HEK293 (cell line): ENCODE data around the gene UBA1.

Experiments
- CTCF ChIA-PET: fragments of 350-600 bp; formaldehyde crosslinking; extraction: SDS; loops from one replicate; lab custom pipeline; 2021; ENCODE audit warnings: antibody characterized with exemption; lab: Yijun Ruan, JAX
- POLR2A ChIA-PET: fragments of 300-600 bp; formaldehyde crosslinking; extraction: SDS; loops from one replicate; lab custom pipeline; 2020; ENCODE audit warnings: antibody characterized with exemption, inconsistent platforms; lab: Yijun Ruan, JAX
- H3K27ac ChIP-seq: fragments of 200-500 bp; sonication (Bioruptor generic); 2 replicates; pipeline ENCODE4 v1.5.1; 2014; ENCODE audit warnings: low read depth, low read length, control low read depth, inconsistent platforms; ENCODE audit errors: extremely low read depth
- H3K36me3 ChIP-seq, 2 experiments: fragments of 200-500 bp in 1 of 2; sonication (Bioruptor generic) in 1 of 2; 1 replicate in 1 of 2; 2 replicates in 1 of 2; pipeline ENCODE4 v1.5.1; 2014 to 2017; ENCODE audit warnings: inconsistent platforms in 2 of 2, low read length in 2 of 2; ENCODE audit not compliant: control insufficient read depth in 2 of 2, insufficient read depth in 1 of 2
- H3K4me1 ChIP-seq: fragments of 200-500 bp; sonication (Bioruptor generic); 2 replicates; pipeline ENCODE4 v1.5.1; 2014; ENCODE audit warnings: mild to moderate bottlenecking, low read length, inconsistent platforms; ENCODE audit not compliant: control insufficient read depth, insufficient read depth
- H3K4me3 ChIP-seq: 2 replicates; pipeline ENCODE4 v1.5.1; 2011; ENCODE audit warnings: low read depth, mild to moderate bottlenecking, control low read depth, low read length, moderate library complexity
- H3K9me3 ChIP-seq: fragments of 200-500 bp; sonication (Bioruptor generic); 2 replicates; pipeline ENCODE4 v1.5.1; 2014; ENCODE audit warnings: low read depth, low read length, inconsistent platforms; ENCODE audit not compliant: control insufficient read depth, insufficient read depth
- BCL6B ChIP-seq: fragments of 450-650 bp; formaldehyde crosslinking; IDR thresholded peaks from 2 replicates; pipeline ENCODE4 v1.5.1; 2017; ENCODE audit warnings: missing biosample characterization, missing genetic modification characterization
- ELK4 ChIP-seq: IDR thresholded peaks from 2 replicates; pipeline ENCODE4 v1.6.1; 2011; ENCODE audit warnings: mild to moderate bottlenecking, low read depth, low read length, borderline replicate concordance
- HOXD13 ChIP-seq: sonication (generic); formaldehyde crosslinking; IDR thresholded peaks from 2 replicates; pipeline ENCODE4 v1.8.0; 2022; ENCODE audit warnings: missing genetic modification reagents, borderline replicate concordance
- KLF9 ChIP-seq: fragments of 450-650 bp; formaldehyde crosslinking; IDR thresholded peaks from 2 replicates; pipeline ENCODE4 v1.5.1; 2016; ENCODE audit warnings: missing biosample characterization, missing genetic modification characterization, low read depth
- SP7 ChIP-seq: fragments of 450-650 bp; formaldehyde crosslinking; IDR thresholded peaks from 2 replicates; pipeline ENCODE4 v1.5.1; 2016; ENCODE audit warnings: missing biosample characterization, missing genetic modification characterization
- TRIM28 ChIP-seq: IDR thresholded peaks from 2 replicates; pipeline ENCODE4 v1.6.1; 2011; ENCODE audit warnings: low read length, control low read depth, borderline replicate concordance
- YY1 ChIP-seq: fragments of 450-650 bp; formaldehyde crosslinking; IDR thresholded peaks from 2 replicates; pipeline ENCODE4 v1.5.1; 2018; ENCODE audit warnings: missing biosample characterization, missing genetic modification characterization
- ZFHX2 ChIP-seq: fragments of 450-650 bp; formaldehyde crosslinking; conservative IDR thresholded peaks from 2 replicates; pipeline ENCODE4 v1.5.1; 2016; ENCODE audit warnings: missing biosample characterization, missing genetic modification characterization
- ZNF121 ChIP-seq: fragments of 450-650 bp; formaldehyde crosslinking; IDR thresholded peaks from 2 replicates; pipeline ENCODE4 v1.5.1; 2016; ENCODE audit warnings: missing biosample characterization, missing genetic modification characterization
- ZNF148 ChIP-seq: fragments of 450-650 bp; formaldehyde crosslinking; IDR thresholded peaks from 2 replicates; pipeline ENCODE4 v1.5.0; 2017; ENCODE audit warnings: missing biosample characterization, missing genetic modification characterization, borderline replicate concordance
- ZNF155 ChIP-seq: fragments of 450-650 bp; formaldehyde crosslinking; IDR thresholded peaks from 2 replicates; pipeline ENCODE4 v1.5.1; 2016; ENCODE audit warnings: missing biosample characterization, missing genetic modification characterization
- ZNF274 ChIP-seq, 2 experiments: fragments of 200-500 bp in 1 of 2; fragments of 450-650 bp in 1 of 2; sonication (Bioruptor generic) in 1 of 2; formaldehyde crosslinking in 1 of 2; IDR thresholded peaks; 2 replicates each; pipeline versions ENCODE4 v1.5.1 to v1.6.1; 2014 to 2016; ENCODE audit warnings: borderline replicate concordance in 1 of 2, inconsistent platforms in 1 of 2, low read length in 1 of 2, missing biosample characterization in 1 of 2, missing genetic modification characterization in 1 of 2
- ZNF292 ChIP-seq: fragments of 450-650 bp; formaldehyde crosslinking; IDR thresholded peaks from 2 replicates; pipeline ENCODE4 v1.5.1; 2016; ENCODE audit warnings: low read depth, missing biosample characterization, missing genetic modification characterization, borderline replicate concordance
- ZNF311 ChIP-seq: fragments of 450-650 bp; formaldehyde crosslinking; IDR thresholded peaks from 2 replicates; pipeline ENCODE4 v1.5.1; 2017; ENCODE audit warnings: missing biosample characterization, missing genetic modification characterization, borderline replicate concordance
- ZNF341 ChIP-seq: fragments of 450-650 bp; formaldehyde crosslinking; IDR thresholded peaks from 2 replicates; pipeline ENCODE4; 2016; ENCODE audit warnings: low read depth, missing biosample characterization, missing genetic modification characterization
- ZNF366 ChIP-seq: fragments of 450-650 bp; formaldehyde crosslinking; conservative IDR thresholded peaks from 2 replicates; pipeline ENCODE4 v1.5.1; 2016; ENCODE audit warnings: missing biosample characterization, missing genetic modification characterization
- ZNF416 ChIP-seq: fragments of 450-650 bp; formaldehyde crosslinking; IDR thresholded peaks from 2 replicates; pipeline ENCODE4 v1.5.1; 2016; ENCODE audit warnings: missing biosample characterization, missing genetic modification characterization
- ZNF473 ChIP-seq: fragments of 450-650 bp; formaldehyde crosslinking; IDR thresholded peaks from 2 replicates; pipeline ENCODE4 v1.5.1; 2017; ENCODE audit warnings: missing biosample characterization, missing genetic modification characterization
- ZNF544 ChIP-seq: fragments of 450-650 bp; formaldehyde crosslinking; IDR thresholded peaks from 2 replicates; pipeline ENCODE4 v1.5.0; 2017; ENCODE audit warnings: missing biosample characterization, missing genetic modification characterization
- ZNF549 ChIP-seq: fragments of 450-650 bp; IDR thresholded peaks from 2 replicates; pipeline ENCODE4 v1.5.1; 2018; ENCODE audit warnings: missing biosample characterization, missing genetic modification characterization, mild to moderate bottlenecking, inconsistent platforms, moderate library complexity
- ZNF555 ChIP-seq: fragments of 450-650 bp; formaldehyde crosslinking; conservative IDR thresholded peaks from 2 replicates; pipeline ENCODE4 v1.5.1; 2017; ENCODE audit warnings: missing biosample characterization, mild to moderate bottlenecking, missing genetic modification characterization, inconsistent platforms
- ZNF558 ChIP-seq: fragments of 450-650 bp; formaldehyde crosslinking; IDR thresholded peaks from 2 replicates; pipeline ENCODE4 v1.5.1; 2016; ENCODE audit warnings: missing biosample characterization, missing genetic modification characterization
- ZNF585B ChIP-seq: fragments of 450-650 bp; formaldehyde crosslinking; IDR thresholded peaks from 2 replicates; pipeline ENCODE4 v1.5.1; 2016; ENCODE audit warnings: missing biosample characterization, missing genetic modification characterization
- ZNF596 ChIP-seq: fragments of 450-650 bp; IDR thresholded peaks from 2 replicates; pipeline ENCODE4 v1.5.0; 2018; ENCODE audit warnings: missing biosample characterization, mild to moderate bottlenecking, missing genetic modification characterization, moderate library complexity
- ZNF670 ChIP-seq: fragments of 450-650 bp; formaldehyde crosslinking; IDR thresholded peaks from 2 replicates; pipeline ENCODE4 v1.5.1; 2016; ENCODE audit warnings: missing biosample characterization, missing genetic modification characterization, low read depth
- ZNF704 ChIP-seq: fragments of 450-650 bp; formaldehyde crosslinking; IDR thresholded peaks from 2 replicates; pipeline ENCODE4 v1.5.1; 2016; ENCODE audit warnings: missing biosample characterization, missing genetic modification characterization
- ZSCAN23 ChIP-seq: fragments of 450-650 bp; formaldehyde crosslinking; IDR thresholded peaks from 2 replicates; pipeline ENCODE4 v1.5.1; 2016; ENCODE audit warnings: missing biosample characterization, missing genetic modification characterization

The UBA1 gene

GRCh38 chrX:47196098-47196497, 2.5 kb downstream of the UBA1 start:
- POLR2A ChIA-PET = interaction anchor here (0.5 to 4.1 kb wide), 2 partner anchors 22 to 129 kb away, joined by 4 to 20 read pairs; partner anchors contain the start of gene CDK16
- Histone ChIP-seq H3K9me3 (no peaks in the 10 kb centered on the region), H3K4me3 (no peak overlapping the region), H3K27ac (no peak overlapping the region), H3K4me1 (peaks cover 10% of the 10 kb centered on the region; the same call in 1 of the 2 replicates)
- CTCF ChIA-PET = interaction anchor here (3.2 kb wide), 1 partner anchor 188 kb away, joined by 35 read pairs; no protein-coding TSS in a partner anchor
- TF ChIP-seq ZNF121 (tag by site-specific recombination) = no peak
- TF ChIP-seq ZNF555 = no peak
- TF ChIP-seq ZNF341 = no peak
- no peak for TF ChIP-seq ZSCAN23 (tag by site-specific recombination)
- TF ChIP-seq ZFHX2 = no peak
- no peak for TF ChIP-seq ZNF544
- no peak for TF ChIP-seq YY1 (tag by site-specific recombination)
- TF ChIP-seq ZNF558 = no peak
- no peak for TF ChIP-seq ZNF549 (tag by site-specific recombination)
- no peak for TF ChIP-seq TRIM28
- no peak for TF ChIP-seq ZNF155 (tag by site-specific recombination)
- no peak for TF ChIP-seq ZNF670 (tag by site-specific recombination)
- TF ChIP-seq ELK4 = no peak
- TF ChIP-seq ZNF473 (tag by site-specific recombination) = no peak
- TF ChIP-seq KLF9 (tag by site-specific recombination) = no peak
- TF ChIP-seq ZNF416 (tag by site-specific recombination) = no peak
- no peak for TF ChIP-seq ZNF585B (tag by site-specific recombination)
- no peak for TF ChIP-seq BCL6B (tag by site-specific recombination)
- TF ChIP-seq ZNF274 (IDR thresholded peaks at IDR 0.05; ENCODE audit: low read length) = no peak
- TF ChIP-seq ZNF274 (tag by site-specific recombination; IDR thresholded peaks at IDR 0.05; ENCODE audit: borderline replicate concordance) = no peak
- TF ChIP-seq, all 188 proteins: peak for 0
- H3K36me3 ChIP-seq = peaks cover 21 to 61% of the 10 kb centered on the region in 2 experiments

- H3K9me3 ChIP-seq = no peaks in the 10 kb centered on the region
- peaks cover 34 to 76% of the 10 kb centered on the region in 2 experiments for H3K36me3 ChIP-seq
- no peak for TF ChIP-seq ZNF311
- ChIA-PET POLR2A (interaction anchor here (1.2 to 4.1 kb wide), 2 partner anchors 21 to 36 kb away, joined by 3 to 20 read pairs; partner anchors contain the start of genes CDK16 and USP11), CTCF (no interaction called here)
- no peak overlapping the region for H3K4me3 ChIP-seq
- peaks cover 10% of the 10 kb centered on the region; the same call in 1 of the 2 replicates for H3K4me1 ChIP-seq
- no peak overlapping the region for H3K27ac ChIP-seq
Measured at GRCh38 chrX:47197526-47197925, 3.9 kb downstream of the UBA1 start.

GRCh38 chrX:47198026-47198686, 4.5 kb downstream of the UBA1 start:
- ChIA-PET POLR2A (interaction anchor here (1.4 kb wide), 1 partner anchor 20 kb away, joined by 3 read pairs; the partner anchor contains the start of gene CDK16), CTCF (interaction anchor here (0.6 kb wide), 2 partner anchors 172 to 484 kb away, joined by 3 read pairs; partner anchors contain the start of gene ZNF157)
- H3K27ac ChIP-seq = no peak overlapping the region
- peaks cover 39 to 82% of the 10 kb centered on the region in 2 experiments for H3K36me3 ChIP-seq
- peaks cover 10% of the 10 kb centered on the region; the same call in 1 of the 2 replicates for H3K4me1 ChIP-seq
- no peak overlapping the region for H3K4me3 ChIP-seq
- no peaks in the 10 kb centered on the region for H3K9me3 ChIP-seq
- TF ChIP-seq HOXD13 (CRISPR knock-in tag) = no peak
- TF ChIP-seq ZNF366 (tag by site-specific recombination) = no peak
- no peak for TF ChIP-seq ZNF148 (tag by site-specific recombination)
- TF ChIP-seq SP7 (tag by site-specific recombination) = no peak
- no peak for TF ChIP-seq ZNF704 (tag by site-specific recombination)
- TF ChIP-seq ZNF292 (tag by site-specific recombination) = no peak
- TF ChIP-seq ZNF596 (tag by site-specific recombination) = no peak
